SK-N-SH (cell line): ENCODE results near the gene LGR5. TPM values are rescaled to one million over a fixed set of nuclear protein-coding genes. Genes with fewer than 3 reads are reported as not detected.

ENCODE experiments used
- CTCF ChIA-PET: fragments of 300-600, 350-600 bp; formaldehyde crosslinking; extraction: SDS; loops from one replicate; lab custom pipeline; 2021; lab: Yijun Ruan, JAX
- POLR2A ChIA-PET: fragments of 350-600 bp; sonication (Branson Sonifier 250); formaldehyde crosslinking; extraction: SDS; loops from one replicate; lab custom pipeline; 2020; ENCODE audit warnings: antibody characterized with exemption, inconsistent platforms; lab: Yijun Ruan, JAX
- DNase-seq: peaks from one replicate; pipeline ENCODE4 v3.0.0; 2012
- H2AFZ ChIP-seq: fragments of 200-600 bp; sonication (generic); 2 replicates; pipeline ENCODE4 v1.8.1; 2016; ENCODE audit warnings: antibody characterized with exemption, mild to moderate bottlenecking, low read depth
- H3F3A ChIP-seq: fragments of 200-600 bp; sonication (generic); replicated peaks from 2 replicates; pipeline ENCODE3; 2016; ENCODE audit warnings: antibody characterized with exemption, mild to moderate bottlenecking; ENCODE audit not compliant: insufficient read depth
- H3K27ac ChIP-seq, 2 experiments: fragments of 200-500 bp in 1 of 2; fragments of 200-600 bp in 1 of 2; sonication (Bioruptor generic) in 1 of 2; sonication (generic), shearing (Covaris generic) in 1 of 2; 2 replicates each; pipeline versions ENCODE4 v1.5.1 to v1.6.1; 2014 to 2016; ENCODE audit warnings: low read depth in 2 of 2, inconsistent platforms in 1 of 2, low read length in 1 of 2, mild to moderate bottlenecking in 1 of 2, mixed read lengths in 1 of 2
- H3K27me3 ChIP-seq: fragments of 200-600 bp; sonication (generic), shearing (Covaris generic); 2 replicates; pipeline ENCODE4 v1.6.1; 2016; ENCODE audit warnings: mixed run types; ENCODE audit not compliant: insufficient read depth
- H3K36me3 ChIP-seq, 2 experiments: fragments of 200-500 bp in 1 of 2; fragments of 200-600 bp in 1 of 2; sonication (Bioruptor generic) in 1 of 2; sonication (generic) in 1 of 2; replicated peaks in 1 of 2; 2 replicates each; pipeline versions ENCODE3 to v1.5.1; 2014 to 2016; ENCODE audit warnings: low read length in 1 of 2, mild to moderate bottlenecking in 1 of 2; ENCODE audit not compliant: insufficient read depth in 2 of 2, control insufficient read depth in 1 of 2
- H3K4me1 ChIP-seq, 2 experiments: fragments of 200-500 bp in 1 of 2; fragments of 200-600 bp in 1 of 2; sonication (Bioruptor generic) in 1 of 2; sonication (generic), shearing (Covaris generic) in 1 of 2; 2 replicates each; pipeline versions ENCODE4 v1.5.1 to v1.6.1; 2014 to 2016; ENCODE audit warnings: low read depth in 1 of 2, low read length in 1 of 2, mixed run types in 1 of 2; ENCODE audit not compliant: insufficient read depth in 2 of 2, control insufficient read depth in 1 of 2
- H3K4me2 ChIP-seq: fragments of 200-600 bp; sonication (generic), shearing (Covaris generic); 2 replicates; pipeline ENCODE4 v1.6.1; 2017; ENCODE audit warnings: mixed run types
- H3K4me3 ChIP-seq, 2 experiments: fragments of 200-500 bp in 1 of 2; fragments of 200-600 bp in 1 of 2; sonication (Bioruptor generic) in 1 of 2; sonication (generic), shearing (Covaris generic) in 1 of 2; 2 replicates each; pipeline versions ENCODE4 v1.5.1 to v1.8.1; 2014 to 2016; ENCODE audit warnings: low read depth in 2 of 2, inconsistent platforms in 1 of 2, low read length in 1 of 2, mild to moderate bottlenecking in 1 of 2, mixed read lengths in 1 of 2, moderate library complexity in 1 of 2
- H3K79me2 ChIP-seq: fragments of 200-600 bp; sonication (generic); 2 replicates; pipeline ENCODE4 v1.8.1; 2017; ENCODE audit warnings: mild to moderate bottlenecking; ENCODE audit not compliant: insufficient read depth
- H3K9ac ChIP-seq: fragments of 200-600 bp; sonication (generic); 2 replicates; pipeline ENCODE4 v1.6.1; 2017; ENCODE audit warnings: mixed run types
- H3K9me2 ChIP-seq: fragments of 200-600 bp; sonication (generic); 2 replicates; pipeline ENCODE4 v1.6.1; 2017; ENCODE audit warnings: mixed run types
- H3K9me3 ChIP-seq: fragments of 200-600 bp; sonication (generic); 2 replicates; pipeline ENCODE4 v1.6.1; 2017; ENCODE audit warnings: mixed run types, mild to moderate bottlenecking, moderate library complexity
- H4K20me1 ChIP-seq: fragments of 200-600 bp; sonication (generic); 2 replicates; pipeline ENCODE4 v1.6.1; 2017; ENCODE audit warnings: mild to moderate bottlenecking, mixed run types; ENCODE audit not compliant: insufficient read depth
- CHD2 ChIP-seq: fragments of 150-350 bp; IDR thresholded peaks from 2 replicates; pipeline ENCODE4 v1.6.1; 2018; ENCODE audit warnings: low read length; ENCODE audit not compliant: partially characterized antibody
- EP300 ChIP-seq, 2 experiments: IDR thresholded peaks; 2 replicates each; pipeline versions ENCODE4 v1.4.0 to v1.6.1; 2012; ENCODE audit warnings: borderline replicate concordance in 1 of 2, low read depth in 1 of 2, low read length in 1 of 2
- FOXJ3 ChIP-seq: sonication (generic); formaldehyde crosslinking; IDR thresholded peaks from 2 replicates; pipeline ENCODE4 v1.5.1; 2020; ENCODE audit warnings: mild to moderate bottlenecking, missing genetic modification reagents
- GABPA ChIP-seq: IDR thresholded peaks from 2 replicates; pipeline ENCODE4 v1.4.0; 2012; ENCODE audit warnings: low read depth, mild to moderate bottlenecking
- GATA2 ChIP-seq: sonication (generic); formaldehyde crosslinking; IDR thresholded peaks from 2 replicates; pipeline ENCODE4 v1.5.0; 2020; ENCODE audit warnings: mild to moderate bottlenecking, missing genetic modification reagents
- MEF2A ChIP-seq: IDR thresholded peaks from 2 replicates; pipeline ENCODE4 v1.4.0; 2012; ENCODE audit warnings: low read depth, borderline replicate concordance
- MXI1 ChIP-seq: IDR thresholded peaks from 2 replicates; pipeline ENCODE4 v1.6.1; 2012; ENCODE audit warnings: mild to moderate bottlenecking, low read depth, low read length, improper control_type of control experiment
- NFIC ChIP-seq: IDR thresholded peaks from 2 replicates; pipeline ENCODE4 v1.4.0; 2012; ENCODE audit warnings: borderline replicate concordance
- NRF1 ChIP-seq: IDR thresholded peaks from 2 replicates; pipeline ENCODE4 v1.6.1; 2012; ENCODE audit warnings: low read depth, mild to moderate bottlenecking, low read length
- POLR2AphosphoS5 ChIP-seq: IDR thresholded peaks from 2 replicates; pipeline ENCODE4 v1.6.1; 2012; ENCODE audit warnings: low read depth, low read length
- RCOR1 ChIP-seq: fragments of 150-350 bp; IDR thresholded peaks from 2 replicates; pipeline ENCODE4 v1.6.1; 2017; ENCODE audit warnings: antibody characterized with exemption, low read length
- SIN3A ChIP-seq: IDR thresholded peaks from 2 replicates; pipeline ENCODE4 v1.6.1; 2012; ENCODE audit warnings: low read depth, mild to moderate bottlenecking, low read length, moderate library complexity, borderline replicate concordance
- TAF1 ChIP-seq: IDR thresholded peaks from 2 replicates; pipeline ENCODE4 v1.6.1; 2012; ENCODE audit warnings: low read depth, mild to moderate bottlenecking, low read length, moderate library complexity, borderline replicate concordance
- TCF12 ChIP-seq: IDR thresholded peaks from 2 replicates; pipeline ENCODE4 v1.4.0; 2012
- YY1 ChIP-seq: IDR thresholded peaks from 2 replicates; pipeline ENCODE4 v1.4.0; 2012; ENCODE audit warnings: low read depth, mild to moderate bottlenecking
- WGBS: methylation state at CpG from one replicate; pipeline ENCODE4 v1.1.6; 2017; ENCODE audit warnings: low lambda C conversion rate; 5-methylcytosine and 5-hydroxymethylcytosine counted together
- polyA plus RNA-seq, 3 experiments: library from polyadenylated mRNA; depleted of rRNA; stranded (reverse); fragments of >200 nt; gene quantifications; 2 replicates each; pipeline ENCODE4 v1.2.3, GENCODE V29; 2012
- TF ChIP-seq, protein P1 (sequence below): IDR thresholded peaks from 2 replicates; pipeline ENCODE4 v1.4.0; 2012; ENCODE audit warnings: low read depth, borderline replicate concordance
- TF ChIP-seq, protein P2 (sequence below): IDR thresholded peaks from 2 replicates; pipeline ENCODE4; 2012

The LGR5 gene
- polyA plus RNA-seq, 1 of the 3 experiments (the other 2 are of a cell fraction): 1.4 TPM

DNA sequence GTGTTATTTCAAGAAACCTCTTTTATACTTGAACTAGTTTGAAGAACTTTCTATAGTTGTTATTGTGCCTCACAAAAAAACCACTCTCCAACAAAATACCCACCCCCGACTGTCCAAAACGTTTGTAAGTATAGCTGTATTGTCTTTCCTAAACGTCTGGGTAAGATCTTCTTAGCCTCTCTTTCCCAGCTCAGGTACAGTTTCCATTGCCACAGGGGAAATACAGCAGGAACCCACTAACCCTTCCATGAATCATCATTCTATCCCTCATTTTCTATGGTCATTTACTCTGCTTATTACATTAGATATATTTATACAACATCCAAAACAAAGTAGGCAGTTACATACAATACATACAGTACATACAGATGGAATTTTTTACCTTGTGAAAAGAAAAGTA is 153.2 kb downstream of the LGR5 start:
- no peak overlapping the region for H3K4me2 ChIP-seq
- ChIA-PET POLR2A (no interaction called here), CTCF (no interaction called here)

DNA sequence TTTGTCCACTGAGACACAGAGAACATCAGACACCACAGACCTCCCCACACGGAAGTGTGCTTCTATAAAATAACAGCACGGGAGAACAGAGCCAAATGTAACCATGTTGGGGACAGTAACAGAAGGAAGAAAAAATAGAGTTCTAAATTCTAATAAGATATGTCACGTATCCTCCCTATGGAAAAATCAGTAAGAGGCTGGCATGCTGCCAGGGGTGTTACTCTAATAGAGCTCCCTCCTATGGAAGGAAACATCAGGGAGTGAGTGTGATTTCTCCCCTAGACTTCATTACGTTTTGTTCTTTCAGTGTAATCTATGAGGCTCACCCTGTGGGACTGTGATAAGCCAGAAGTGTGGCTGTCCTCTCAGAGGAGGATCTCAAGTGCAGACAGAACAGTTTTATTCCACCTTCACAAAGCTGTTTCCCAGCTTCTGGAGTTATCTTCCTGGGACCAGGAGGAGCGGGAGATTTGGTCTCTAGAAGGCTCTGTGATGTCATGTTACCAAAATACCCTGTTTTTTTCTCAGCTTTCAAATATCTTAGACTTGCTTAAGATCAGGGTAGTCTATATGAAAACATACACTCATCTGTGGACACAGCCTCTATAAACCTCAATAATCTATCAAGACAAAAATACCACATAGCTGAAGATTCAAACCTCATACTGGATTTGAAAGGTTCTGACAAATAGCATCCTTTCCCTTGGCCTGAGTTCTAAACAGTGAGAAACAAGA is 154.8 kb downstream of the LGR5 start:
- Histone ChIP-seq H3K9ac (no peak overlapping the region), H4K20me1 (no peaks in the 10 kb centered on the region), H3K4me2 (no peak overlapping the region), H3K27ac (no peak overlapping the region), H3K27me3 (no peaks in the 10 kb centered on the region), H3F3A (no peaks in the 10 kb centered on the region), H3K4me3 (no peak overlapping the region), H3K4me1 (no peaks in the 10 kb centered on the region), H2AFZ (no peak overlapping the region), H3K36me3 (no peaks in the 10 kb centered on the region), H3K9me3 (no peaks in the 10 kb centered on the region), H3K9me2 (no peaks in the 10 kb centered on the region), H3K79me2 (no peaks in the 10 kb centered on the region)
- DNase-seq: peak; percentile 14
- WGBS: 72% methylated on average over 5 of the region's 5 CpGs
- ChIA-PET POLR2A (no interaction called here), CTCF (interaction anchor here (0.6 to 1.4 kb wide), 5 partner anchors 10 to 178 kb away, joined by 3 to 5 read pairs (median 3); no protein-coding TSS in a partner anchor)
- peak; percentile 43 for TF ChIP-seq NFIC
- no peak for TF ChIP-seq FOXJ3 (CRISPR knock-in tag)
- TF ChIP-seq, protein P1, sequence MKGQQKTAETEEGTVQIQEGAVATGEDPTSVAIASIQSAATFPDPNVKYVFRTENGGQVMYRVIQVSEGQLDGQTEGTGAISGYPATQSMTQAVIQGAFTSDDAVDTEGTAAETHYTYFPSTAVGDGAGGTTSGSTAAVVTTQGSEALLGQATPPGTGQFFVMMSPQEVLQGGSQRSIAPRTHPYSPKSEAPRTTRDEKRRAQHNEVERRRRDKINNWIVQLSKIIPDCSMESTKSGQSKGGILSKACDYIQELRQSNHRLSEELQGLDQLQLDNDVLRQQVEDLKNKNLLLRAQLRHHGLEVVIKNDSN: no peak
- TF ChIP-seq TCF12: no peak
- no peak for TF ChIP-seq NRF1
- TF ChIP-seq, protein P2, sequence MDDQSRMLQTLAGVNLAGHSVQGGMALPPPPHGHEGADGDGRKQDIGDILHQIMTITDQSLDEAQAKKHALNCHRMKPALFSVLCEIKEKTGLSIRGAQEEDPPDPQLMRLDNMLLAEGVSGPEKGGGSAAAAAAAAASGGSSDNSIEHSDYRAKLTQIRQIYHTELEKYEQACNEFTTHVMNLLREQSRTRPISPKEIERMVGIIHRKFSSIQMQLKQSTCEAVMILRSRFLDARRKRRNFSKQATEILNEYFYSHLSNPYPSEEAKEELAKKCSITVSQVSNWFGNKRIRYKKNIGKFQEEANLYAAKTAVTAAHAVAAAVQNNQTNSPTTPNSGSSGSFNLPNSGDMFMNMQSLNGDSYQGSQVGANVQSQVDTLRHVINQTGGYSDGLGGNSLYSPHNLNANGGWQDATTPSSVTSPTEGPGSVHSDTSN: no peak
- no peak for TF ChIP-seq CHD2
- no peak for TF ChIP-seq YY1
- no peak for TF ChIP-seq RCOR1

More for the DNA sequence above, 153.2 kb downstream of the LGR5 start:
- TF ChIP-seq GABPA (no peak), MEF2A (no peak)
- no peaks in the 10 kb centered on the region for H3K79me2 ChIP-seq
- H2AFZ ChIP-seq: no peak overlapping the region
- no peaks in the 10 kb centered on the region for H3K9me2 ChIP-seq
- WGBS: 43% methylated on average over 3 of the region's 3 CpGs
- no peaks in the 10 kb centered on the region for H3K27me3 ChIP-seq
- DNase-seq: no peak
- no peaks in the 10 kb centered on the region for H3K9me3 ChIP-seq
- no peak overlapping the region for H3K27ac ChIP-seq
- H3K9ac ChIP-seq: no peak overlapping the region
- H3K36me3 ChIP-seq: no peaks in the 10 kb centered on the region
- H3K4me3 ChIP-seq: no peak overlapping the region
- no peaks in the 10 kb centered on the region for H3F3A ChIP-seq
- no peaks in the 10 kb centered on the region for H4K20me1 ChIP-seq
- H3K4me1 ChIP-seq: no peaks in the 10 kb centered on the region

DNA sequence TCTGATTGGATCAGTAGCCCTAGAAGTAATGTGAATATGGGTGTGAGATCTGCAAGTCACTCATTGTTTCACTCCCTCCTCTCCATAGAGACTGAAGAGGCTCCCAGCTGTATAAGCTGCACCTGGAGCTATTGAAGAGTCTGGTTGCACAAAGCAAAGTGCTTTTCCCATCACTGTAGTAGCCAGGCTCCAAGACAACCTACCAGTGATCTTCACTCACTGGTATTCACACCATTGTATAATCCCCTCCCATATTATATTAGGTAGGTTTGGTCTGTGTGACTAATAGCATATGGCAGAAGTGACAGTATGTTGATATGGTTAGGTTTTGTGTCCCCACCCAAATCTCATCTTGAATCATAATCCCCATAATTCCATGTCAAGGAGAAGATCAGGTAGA is 159.6 kb downstream of the LGR5 start:
- TF ChIP-seq EP300 (IDR thresholded peaks at IDR 0.05; ENCODE audit: borderline replicate concordance in 1 of 2, low read depth in 1 of 2, low read length in 1 of 2): no peak
- no peak for TF ChIP-seq MEF2A
- no peak for TF ChIP-seq GABPA
- TF ChIP-seq, protein P1: no peak
- TF ChIP-seq TAF1: no peak
- no peak for TF ChIP-seq POLR2AphosphoS5
- no peak for TF ChIP-seq MXI1
- TF ChIP-seq, protein P2: no peak
- no peak for TF ChIP-seq YY1
- TF ChIP-seq SIN3A: no peak
- TF ChIP-seq GATA2 (CRISPR knock-in tag): no peak
- H3F3A ChIP-seq: no peaks in the 10 kb centered on the region
- no peak overlapping the region for H3K27ac ChIP-seq
- no peaks in the 10 kb centered on the region for H3K4me1 ChIP-seq
- no peak for DNase-seq
- ChIA-PET POLR2A (no interaction called here), CTCF (no interaction called here)
- no peak overlapping the region for H2AFZ ChIP-seq
- no peaks in the 10 kb centered on the region for H3K36me3 ChIP-seq
- no peaks in the 10 kb centered on the region for H3K27me3 ChIP-seq
- H3K9ac ChIP-seq: no peak overlapping the region
- no peaks in the 10 kb centered on the region for H3K79me2 ChIP-seq
- no peak overlapping the region for H3K4me3 ChIP-seq
- H4K20me1 ChIP-seq: no peaks in the 10 kb centered on the region
- no peak overlapping the region for H3K4me2 ChIP-seq
- H3K9me2 ChIP-seq: no peaks in the 10 kb centered on the region
- H3K9me3 ChIP-seq: no peaks in the 10 kb centered on the region
